MM.1S (cell line): ENCODE measurements around the gene ZNF580.

ENCODE experiments used
- EZH2 ChIP-seq: fragments of 300-600 bp; sonication (generic); optimal IDR thresholded peaks from 2 replicates; pipeline ENCODE3; 2017; ENCODE audit warnings: low read depth, mild to moderate bottlenecking, antibody characterized with exemption, low read length, mixed read lengths
- EZH2phosphoT487 ChIP-seq: fragments of 300-600 bp; sonication (generic); IDR thresholded peaks from 2 replicates; pipeline ENCODE4 v1.6.1; 2018; ENCODE audit warnings: antibody characterized with exemption, low read length
- TF ChIP-seq, protein P1 (sequence below): fragments of 300-600 bp; sonication (generic); IDR thresholded peaks from 2 replicates; pipeline ENCODE4 v1.5.1; 2016; ENCODE audit warnings: antibody characterized with exemption, low read length, mixed read lengths

DNA sequence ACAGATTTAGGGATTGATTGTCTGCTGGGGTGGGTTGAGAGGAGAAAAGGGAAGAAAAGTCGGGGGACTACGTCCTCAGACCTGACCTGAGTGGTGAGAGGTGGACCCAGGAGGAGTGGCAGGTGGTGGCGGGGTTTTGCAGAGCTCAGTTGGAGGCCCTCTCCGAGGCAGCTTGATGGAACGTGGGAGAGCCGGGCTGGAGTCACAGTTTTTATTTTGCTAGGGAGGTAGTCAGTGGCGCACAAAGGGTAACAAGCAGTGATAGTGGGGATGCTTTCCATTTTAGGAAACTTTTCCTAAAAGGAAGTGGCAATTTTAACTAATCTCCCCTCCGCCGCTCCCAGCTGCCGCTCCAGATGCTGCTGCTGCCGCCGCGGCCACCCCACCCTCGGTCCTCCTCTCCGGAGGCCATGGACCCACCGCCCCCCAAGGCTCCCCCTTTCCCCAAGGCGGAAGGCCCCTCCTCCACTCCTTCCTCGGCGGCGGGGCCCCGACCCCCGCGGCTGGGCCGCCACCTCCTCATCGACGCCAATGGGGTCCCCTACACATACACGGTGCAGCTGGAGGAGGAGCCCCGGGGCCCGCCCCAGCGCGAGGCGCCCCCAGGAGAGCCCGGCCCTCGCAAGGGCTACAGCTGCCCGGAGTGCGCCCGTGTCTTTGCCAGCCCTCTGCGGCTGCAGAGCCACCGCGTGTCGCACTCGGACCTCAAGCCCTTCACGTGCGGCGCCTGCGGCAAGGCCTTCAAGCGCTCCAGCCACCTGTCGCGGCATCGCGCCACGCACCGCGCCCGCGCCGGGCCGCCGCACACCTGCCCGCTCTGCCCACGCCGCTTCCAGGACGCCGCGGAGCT lies 1.6 kb downstream of the ZNF580 start:
- TF ChIP-seq, protein P1, sequence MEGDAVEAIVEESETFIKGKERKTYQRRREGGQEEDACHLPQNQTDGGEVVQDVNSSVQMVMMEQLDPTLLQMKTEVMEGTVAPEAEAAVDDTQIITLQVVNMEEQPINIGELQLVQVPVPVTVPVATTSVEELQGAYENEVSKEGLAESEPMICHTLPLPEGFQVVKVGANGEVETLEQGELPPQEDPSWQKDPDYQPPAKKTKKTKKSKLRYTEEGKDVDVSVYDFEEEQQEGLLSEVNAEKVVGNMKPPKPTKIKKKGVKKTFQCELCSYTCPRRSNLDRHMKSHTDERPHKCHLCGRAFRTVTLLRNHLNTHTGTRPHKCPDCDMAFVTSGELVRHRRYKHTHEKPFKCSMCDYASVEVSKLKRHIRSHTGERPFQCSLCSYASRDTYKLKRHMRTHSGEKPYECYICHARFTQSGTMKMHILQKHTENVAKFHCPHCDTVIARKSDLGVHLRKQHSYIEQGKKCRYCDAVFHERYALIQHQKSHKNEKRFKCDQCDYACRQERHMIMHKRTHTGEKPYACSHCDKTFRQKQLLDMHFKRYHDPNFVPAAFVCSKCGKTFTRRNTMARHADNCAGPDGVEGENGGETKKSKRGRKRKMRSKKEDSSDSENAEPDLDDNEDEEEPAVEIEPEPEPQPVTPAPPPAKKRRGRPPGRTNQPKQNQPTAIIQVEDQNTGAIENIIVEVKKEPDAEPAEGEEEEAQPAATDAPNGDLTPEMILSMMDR: no peak
- TF ChIP-seq EZH2phosphoT487 (no peak), EZH2 (no peak)
